Endodermal cell (in vitro differentiated cells): ENCODE measurements around the gene CALCR. TPM values are rescaled to one million over a fixed set of nuclear protein-coding genes. Genes with fewer than 3 reads are reported as not detected.
"Not testable (repeated sequence)": the region's sequence is repeated elsewhere in the genome, so short reads cannot be mapped to it uniquely, and the experiment has no call there.

ENCODE experiments used
- DNase-seq: peaks from one replicate; pipeline ENCODE4 v3.0.0-alpha.2; 2017
- H3K27ac ChIP-seq: 2 replicates; pipeline ENCODE4 v1.5.1; 2013; ENCODE audit warnings: mild to moderate bottlenecking, low read depth, low read length, moderate library complexity
- H3K27me3 ChIP-seq: 2 replicates; pipeline ENCODE4 v1.6.1; 2013; ENCODE audit warnings: mild to moderate bottlenecking, low read length, moderate library complexity; ENCODE audit not compliant: insufficient read depth, control insufficient read depth, poor library complexity, severe bottlenecking
- H3K36me3 ChIP-seq: 2 replicates; pipeline ENCODE4 v1.7.0; 2013; ENCODE audit warnings: mild to moderate bottlenecking, low read length, moderate library complexity; ENCODE audit not compliant: control insufficient read depth, insufficient read depth
- H3K4me1 ChIP-seq: one replicate; pipeline ENCODE4 v1.7.0; 2013; ENCODE audit warnings: low read length; ENCODE audit not compliant: control insufficient read depth, insufficient read depth
- H3K4me3 ChIP-seq: 2 replicates; pipeline ENCODE4 v1.5.1; 2013; ENCODE audit warnings: mild to moderate bottlenecking, low read length, moderate library complexity
- H3K9ac ChIP-seq: 2 replicates; pipeline ENCODE4 v1.6.1; 2013; ENCODE audit warnings: mild to moderate bottlenecking, low read length, moderate library complexity; ENCODE audit not compliant: poor library complexity, severe bottlenecking; ENCODE audit errors: extremely low read depth
- H3K9me3 ChIP-seq: 2 replicates; pipeline ENCODE4 v1.6.1; 2013; ENCODE audit warnings: mild to moderate bottlenecking, low read length, moderate library complexity; ENCODE audit not compliant: control insufficient read depth
- H3K27ac Mint-ChIP-seq: 2 replicates; pipeline ENCODE4 v1.8.0; 2020; ENCODE audit warnings: mixed read lengths
- H3K27me3 Mint-ChIP-seq: 2 replicates; pipeline ENCODE4 v1.8.0; 2021; ENCODE audit warnings: mild to moderate bottlenecking, mixed read lengths; ENCODE audit not compliant: insufficient read depth
- H3K36me3 Mint-ChIP-seq: 2 replicates; pipeline ENCODE4 v1.8.0; 2020; ENCODE audit warnings: low read depth, mixed read lengths
- H3K4me1 Mint-ChIP-seq: 2 replicates; pipeline ENCODE4 v1.8.0; 2020; ENCODE audit warnings: mixed read lengths
- H3K4me3 Mint-ChIP-seq: 2 replicates; pipeline ENCODE4 v1.8.0; 2020; ENCODE audit warnings: mild to moderate bottlenecking, moderate library complexity, mixed read lengths
- H3K9me3 Mint-ChIP-seq: 2 replicates; pipeline ENCODE4 v1.8.0; 2020; ENCODE audit warnings: mild to moderate bottlenecking, mixed read lengths
- CTCF ChIP-seq: fragments of 200-600 bp; sonication (generic); conservative IDR thresholded peaks from 2 replicates; pipeline ENCODE4 v1.5.0; 2021; ENCODE audit warnings: antibody characterized with exemption, mild to moderate bottlenecking
- WGBS, 2 experiments: methylation state at CpG; one replicate each; pipeline versions ENCODE4 v1.1.5 to v1.1.7; 2013; ENCODE audit warnings: missing lambda C conversion rate in 2 of 2, mixed read lengths in 1 of 2; ENCODE audit not compliant: insufficient coverage in 1 of 2, insufficient read length in 1 of 2; 5-methylcytosine and 5-hydroxymethylcytosine counted together
- total RNA-seq, 2 donors: library from RNA; stranded (reverse); fragmentation: NEBNext Ultra II Directional in 1 of 2; extraction: Animal tissue kit (Norgen Biotek cat#: 25700) in 1 of 2; gene quantifications; 2 replicates in 1 of 2; 3 replicates in 1 of 2; pipeline ENCODE4 v1.2.1, GENCODE V29; 2021

The CALCR gene
- total RNA-seq, 2 donors from 2014 or later: 16.8 to 17.1 TPM

GRCh38 chr7:93585694-93586478 is 11.4 kb upstream of the CALCR start:
- H3K4me3 Mint-ChIP-seq, H3K27me3 Mint-ChIP-seq, H3K4me3 ChIP-seq, H3K36me3 ChIP-seq, H3K9ac ChIP-seq, H3K4me1 ChIP-seq, H3K9me3 ChIP-seq, H3K27ac Mint-ChIP-seq, H3K27ac ChIP-seq, H3K4me1 Mint-ChIP-seq, H3K27me3 ChIP-seq, DNase-seq: not testable (repeated sequence)
- H3K36me3 Mint-ChIP-seq: peaks cover 13% of the 10 kb centered on the region
- 83 to 93% methylated on average over 6 to 16 of the region's 54 CpGs for WGBS, 2 experiments
- H3K9me3 Mint-ChIP-seq: peaks cover 28% of the 10 kb centered on the region

- H3K36me3 ChIP-seq: no peaks in the 10 kb centered on the region
- H3K4me1 ChIP-seq: no peaks in the 10 kb centered on the region
- Mint-ChIP-seq H3K27me3 (peaks cover 33% of the 10 kb centered on the region), H3K4me1 (peaks cover 22% of the 10 kb centered on the region), H3K27ac (no peak overlapping the region), H3K9me3 (no peaks in the 10 kb centered on the region), H3K36me3 (peaks cover 7% of the 10 kb centered on the region), H3K4me3 (no peak overlapping the region)
- no peak overlapping the region for H3K9ac ChIP-seq
- 78 to 100% methylated on average over 2 of the region's 2 CpGs for WGBS, 2 experiments
- H3K4me3 ChIP-seq: no peak overlapping the region
- H3K9me3 ChIP-seq: no peaks in the 10 kb centered on the region
- peaks cover 27% of the 10 kb centered on the region for H3K27me3 ChIP-seq
- no peak overlapping the region for H3K27ac ChIP-seq
- no peak for TF ChIP-seq CTCF
- no peak for DNase-seq
These were observed 4.9 kb upstream of the CALCR start for GRCh38 chr7:93579431-93579830.

GRCh38 chr7:93578762-93579161 is 4.2 kb upstream of the CALCR start:
- Mint-ChIP-seq H3K9me3 (no peaks in the 10 kb centered on the region), H3K4me1 (peaks cover 25% of the 10 kb centered on the region), H3K4me3 (no peak overlapping the region), H3K27ac (no peak overlapping the region), H3K36me3 (peaks cover 7% of the 10 kb centered on the region), H3K27me3 (peaks cover 40% of the 10 kb centered on the region)
- Histone ChIP-seq H3K4me3 (no peak overlapping the region), H3K9me3 (no peaks in the 10 kb centered on the region), H3K27ac (no peak overlapping the region), H3K27me3 (peaks cover 34% of the 10 kb centered on the region), H3K36me3 (no peaks in the 10 kb centered on the region), H3K9ac (no peak overlapping the region), H3K4me1 (no peaks in the 10 kb centered on the region)
- DNase-seq: no peak
- no peak for TF ChIP-seq CTCF
- 86 to 94% methylated on average over 2 to 4 of the region's 4 CpGs for WGBS, 2 experiments
